Retinal pigment epithelial cell (primary cell): Measurements from ENCODE around the gene GATAD2A.
"Not testable (repeated sequence)": the region's sequence is repeated elsewhere in the genome, so short reads cannot be mapped to it uniquely, and the experiment has no call there.

ENCODE experiments used
- DNase-seq: peaks from one replicate; pipeline ENCODE4 v3.0.0-alpha.2; 2010; ENCODE audit warnings: low read depth
- H3K4me3 ChIP-seq: 2 replicates; pipeline ENCODE4 v1.5.1; 2011; ENCODE audit warnings: mild to moderate bottlenecking, low read length, control low read depth, moderate library complexity
- CTCF ChIP-seq: conservative IDR thresholded peaks from 2 replicates; pipeline ENCODE4 v1.5.1; 2011; ENCODE audit warnings: low read depth, low read length, control low read depth, inconsistent platforms

The GATAD2A gene

GRCh38 chr19:19451429-19452242, 46.2 kb downstream of the GATAD2A start:
- H3K4me3 ChIP-seq: no peak overlapping the region
- no peak for DNase-seq

GRCh38 chr19:19452243-19453124, 47.0 kb downstream of the GATAD2A start:
- no peak for DNase-seq
- H3K4me3 ChIP-seq: no peak overlapping the region
- no peak for TF ChIP-seq CTCF

More at GRCh38 chr19:19451429-19452242, 46.2 kb downstream of the GATAD2A start:
- no peak for TF ChIP-seq CTCF

GRCh38 chr19:19453125-19453454, 47.6 kb downstream of the GATAD2A start:
- DNase-seq: no peak
- H3K4me3 ChIP-seq: no peak overlapping the region
- TF ChIP-seq CTCF: no peak

- not testable (repeated sequence) for DNase-seq, H3K4me3 ChIP-seq
Observed at GRCh38 chr19:19455166-19455919, 49.9 kb downstream of the GATAD2A start.

- DNase-seq: no peak
- no peak overlapping the region for H3K4me3 ChIP-seq
- no peak for TF ChIP-seq CTCF
Observed at GRCh38 chr19:19457671-19458070, 52.2 kb downstream of the GATAD2A start.

- peak; percentile 61 for DNase-seq
- H3K4me3 ChIP-seq: no peak overlapping the region
- TF ChIP-seq CTCF: no peak
Observed at GRCh38 chr19:19458110-19458816, 52.8 kb downstream of the GATAD2A start.
